Panc1 (cell line): ENCODE results near the gene ZCCHC17. TPM values are rescaled to one million over a fixed set of nuclear protein-coding genes. Genes with fewer than 3 reads are reported as not detected.

ENCODE experiments used
- ATAC-seq: fragments of 200-7000 bp; cut with Tn5 transposase; 2 replicates; pipeline ENCODE4 v1.9.1; 2020; ENCODE audit warnings: mild to moderate bottlenecking, moderate library complexity
- BruUV-seq: library from RNA; stranded (reverse); fragments of 400-500 nt; replicated peaks from 2 replicates; lab custom pipeline; 2021; lab: Mats Ljungman, UMichigan
- CTCF ChIA-PET: fragments of 300-600 bp; sonication (Branson Sonifier 250); formaldehyde crosslinking; loops from one replicate; lab custom pipeline; 2022; ENCODE audit warnings: antibody characterized with exemption; lab: Charles Lee
- POLR2A ChIA-PET: fragments of 300-600 bp; sonication (Branson Sonifier 250); formaldehyde crosslinking; loops from one replicate; lab custom pipeline; 2022; ENCODE audit warnings: antibody characterized with exemption; lab: Charles Lee
- DNase-seq: peaks from one replicate; pipeline ENCODE4 v3.0.0-alpha.2; 2010; ENCODE audit warnings: low read depth, low spot score
- H3K27ac ChIP-seq: 2 replicates; pipeline ENCODE4 v1.5.1; 2011; ENCODE audit warnings: mild to moderate bottlenecking, low read length, inconsistent platforms
- H3K27me3 ChIP-seq: fragments of 200-500 bp; sonication (Bioruptor generic); 2 replicates; pipeline ENCODE4 v1.6.0; 2014; ENCODE audit warnings: low read length, inconsistent platforms; ENCODE audit not compliant: control insufficient read depth, insufficient read depth
- H3K36me3 ChIP-seq: fragments of 200-500 bp; sonication (Bioruptor generic); 2 replicates; pipeline ENCODE4 v1.5.1; 2014; ENCODE audit warnings: inconsistent platforms, mild to moderate bottlenecking, low read length, moderate library complexity; ENCODE audit not compliant: control insufficient read depth, insufficient read depth
- H3K4me1 ChIP-seq: 2 replicates; pipeline ENCODE4 v1.5.1; 2011; ENCODE audit warnings: inconsistent platforms, mild to moderate bottlenecking, low read length, moderate library complexity; ENCODE audit not compliant: control insufficient read depth, insufficient read depth
- H3K4me3 ChIP-seq, 2 experiments: 2 replicates each; pipeline ENCODE4 v1.5.1; 2011 to 2012; ENCODE audit warnings: low read depth in 2 of 2, low read length in 2 of 2, mild to moderate bottlenecking in 2 of 2, inconsistent platforms in 1 of 2, moderate library complexity in 1 of 2
- H3K9me3 ChIP-seq: fragments of 200-500 bp; sonication (Bioruptor generic); 2 replicates; pipeline ENCODE4 v1.5.1; 2014; ENCODE audit warnings: low read depth, mild to moderate bottlenecking, inconsistent platforms, low read length, moderate library complexity; ENCODE audit not compliant: control insufficient read depth, insufficient read depth
- POLR2AphosphoS5 ChIP-seq: IDR thresholded peaks from 2 replicates; pipeline ENCODE4 v1.6.1; 2012; ENCODE audit warnings: mild to moderate bottlenecking, low read depth, low read length, moderate library complexity
- SIN3A ChIP-seq: IDR thresholded peaks from 2 replicates; pipeline ENCODE4 v1.6.1; 2012; ENCODE audit warnings: low read depth, mild to moderate bottlenecking, low read length, moderate library complexity, borderline replicate concordance; ENCODE audit not compliant: insufficient read depth
- TCF7L2 ChIP-seq: IDR thresholded peaks from 2 replicates; pipeline ENCODE4 v1.6.1; 2011; ENCODE audit warnings: mild to moderate bottlenecking, low read depth, low read length, inconsistent platforms
- in situ Hi-C: cut with HindIII; loops from 2 replicates; pipeline ENCODE4 v1.10.0; 2016; ENCODE audit warnings: low sequenced_read_pairs, low pct_unique_long_range_greater_than_20kb
- intact Hi-C: fragments of 100-400 bp; cut with micrococcal nuclease; formaldehyde crosslinking; loops from one replicate; pipeline ENCODE4 v1.10.0; 2022; ENCODE audit not compliant: unreplicated experiment
- total RNA-seq: library from RNA; stranded (reverse); gene quantifications from one replicate; pipeline ENCODE4 v1.2.1, GENCODE V29; 2021; ENCODE audit not compliant: unreplicated experiment
- TF ChIP-seq, protein P1 (sequence below), 2 experiments: IDR thresholded peaks; 2 replicates each; pipeline ENCODE4 v1.6.1; 2011 to 2012; ENCODE audit warnings: low read depth in 2 of 2, control low read depth in 1 of 2, low read length in 1 of 2, mild to moderate bottlenecking in 1 of 2, moderate library complexity in 1 of 2; ENCODE audit not compliant: insufficient read depth in 1 of 2
- TF ChIP-seq, protein P2 (sequence below): fragments of 450-650 bp; IDR thresholded peaks from 2 replicates; pipeline ENCODE4 v1.5.1; 2017; ENCODE audit warnings: mild to moderate bottlenecking

Gene ZCCHC17
- total RNA-seq, 1 experiment from 2014 or later: 30.6 TPM

- intact Hi-C loops (no loop called here), in situ Hi-C loops (no loop called here)
- no TSS peak for BruUV-seq
- H3K9me3 ChIP-seq: no peaks in the 10 kb centered on the region
- H3K36me3 ChIP-seq: no peaks in the 10 kb centered on the region
- H3K4me3 ChIP-seq: no peak within 1 kb of the TSS
- no peaks in the 10 kb centered on the region for H3K27me3 ChIP-seq
- no peak within 1 kb of the TSS for H3K27ac ChIP-seq
- DNase-seq: no peak
- TF ChIP-seq, protein P1, sequence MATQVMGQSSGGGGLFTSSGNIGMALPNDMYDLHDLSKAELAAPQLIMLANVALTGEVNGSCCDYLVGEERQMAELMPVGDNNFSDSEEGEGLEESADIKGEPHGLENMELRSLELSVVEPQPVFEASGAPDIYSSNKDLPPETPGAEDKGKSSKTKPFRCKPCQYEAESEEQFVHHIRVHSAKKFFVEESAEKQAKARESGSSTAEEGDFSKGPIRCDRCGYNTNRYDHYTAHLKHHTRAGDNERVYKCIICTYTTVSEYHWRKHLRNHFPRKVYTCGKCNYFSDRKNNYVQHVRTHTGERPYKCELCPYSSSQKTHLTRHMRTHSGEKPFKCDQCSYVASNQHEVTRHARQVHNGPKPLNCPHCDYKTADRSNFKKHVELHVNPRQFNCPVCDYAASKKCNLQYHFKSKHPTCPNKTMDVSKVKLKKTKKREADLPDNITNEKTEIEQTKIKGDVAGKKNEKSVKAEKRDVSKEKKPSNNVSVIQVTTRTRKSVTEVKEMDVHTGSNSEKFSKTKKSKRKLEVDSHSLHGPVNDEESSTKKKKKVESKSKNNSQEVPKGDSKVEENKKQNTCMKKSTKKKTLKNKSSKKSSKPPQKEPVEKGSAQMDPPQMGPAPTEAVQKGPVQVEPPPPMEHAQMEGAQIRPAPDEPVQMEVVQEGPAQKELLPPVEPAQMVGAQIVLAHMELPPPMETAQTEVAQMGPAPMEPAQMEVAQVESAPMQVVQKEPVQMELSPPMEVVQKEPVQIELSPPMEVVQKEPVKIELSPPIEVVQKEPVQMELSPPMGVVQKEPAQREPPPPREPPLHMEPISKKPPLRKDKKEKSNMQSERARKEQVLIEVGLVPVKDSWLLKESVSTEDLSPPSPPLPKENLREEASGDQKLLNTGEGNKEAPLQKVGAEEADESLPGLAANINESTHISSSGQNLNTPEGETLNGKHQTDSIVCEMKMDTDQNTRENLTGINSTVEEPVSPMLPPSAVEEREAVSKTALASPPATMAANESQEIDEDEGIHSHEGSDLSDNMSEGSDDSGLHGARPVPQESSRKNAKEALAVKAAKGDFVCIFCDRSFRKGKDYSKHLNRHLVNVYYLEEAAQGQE (IDR thresholded peaks at IDR 0.05; ENCODE audit: insufficient read depth in 1 of 2, low read depth in 2 of 2, low read length in 1 of 2): no peak
- TF ChIP-seq POLR2AphosphoS5 (no peak), SIN3A (no peak), TCF7L2 (no peak)
- TF ChIP-seq, protein P2, sequence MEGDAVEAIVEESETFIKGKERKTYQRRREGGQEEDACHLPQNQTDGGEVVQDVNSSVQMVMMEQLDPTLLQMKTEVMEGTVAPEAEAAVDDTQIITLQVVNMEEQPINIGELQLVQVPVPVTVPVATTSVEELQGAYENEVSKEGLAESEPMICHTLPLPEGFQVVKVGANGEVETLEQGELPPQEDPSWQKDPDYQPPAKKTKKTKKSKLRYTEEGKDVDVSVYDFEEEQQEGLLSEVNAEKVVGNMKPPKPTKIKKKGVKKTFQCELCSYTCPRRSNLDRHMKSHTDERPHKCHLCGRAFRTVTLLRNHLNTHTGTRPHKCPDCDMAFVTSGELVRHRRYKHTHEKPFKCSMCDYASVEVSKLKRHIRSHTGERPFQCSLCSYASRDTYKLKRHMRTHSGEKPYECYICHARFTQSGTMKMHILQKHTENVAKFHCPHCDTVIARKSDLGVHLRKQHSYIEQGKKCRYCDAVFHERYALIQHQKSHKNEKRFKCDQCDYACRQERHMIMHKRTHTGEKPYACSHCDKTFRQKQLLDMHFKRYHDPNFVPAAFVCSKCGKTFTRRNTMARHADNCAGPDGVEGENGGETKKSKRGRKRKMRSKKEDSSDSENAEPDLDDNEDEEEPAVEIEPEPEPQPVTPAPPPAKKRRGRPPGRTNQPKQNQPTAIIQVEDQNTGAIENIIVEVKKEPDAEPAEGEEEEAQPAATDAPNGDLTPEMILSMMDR: no peak
- ChIA-PET POLR2A (interaction anchor here (0.8 kb wide), 1 partner anchor 18 kb away, joined by 3 read pairs; no protein-coding TSS in a partner anchor), CTCF (interaction anchor here (0.6 to 0.9 kb wide), 3 partner anchors 20 to 178 kb away, joined by 3 to 11 read pairs (median 4); no protein-coding TSS in a partner anchor)
- no peaks in the 10 kb centered on the region for H3K4me1 ChIP-seq
- ATAC-seq: peak; percentile 62
Observed at GRCh38 chr1:31373056-31373896, 76.4 kb downstream of the ZCCHC17 start, which contains the start of gene FABP3. Gene FABP3, minus strand, starts transcription at chr1:31373076. Its CDS starts 62 bp downstream, at chr1:31373014.

GRCh38 chr1:31373897-31374486, 77.2 kb downstream of the ZCCHC17 start:
- DNase-seq: no peak
- ATAC-seq: 0 out of 2 replicates have a peak, but pooled peaks have one; percentile 11
- Histone ChIP-seq H3K4me1 (no peaks in the 10 kb centered on the region), H3K9me3 (no peaks in the 10 kb centered on the region), H3K4me3 (no peak overlapping the region), H3K27ac (no peak overlapping the region), H3K27me3 (no peaks in the 10 kb centered on the region), H3K36me3 (no peaks in the 10 kb centered on the region)
- POLR2A ChIA-PET: interaction anchor here (0.6 to 0.8 kb wide), 2 partner anchors 17 to 106 kb away, joined by 3 to 4 read pairs; no protein-coding TSS in a partner anchor
- intact Hi-C loops: no loop called here
- CTCF ChIA-PET: interaction anchor here (0.6 to 0.9 kb wide), 3 partner anchors 20 to 184 kb away, joined by 3 to 11 read pairs (median 4); no protein-coding TSS in a partner anchor
- TF ChIP-seq TCF7L2 (no peak), POLR2AphosphoS5 (no peak), SIN3A (no peak)
- TF ChIP-seq, protein P2: no peak
- TF ChIP-seq, protein P1 (IDR thresholded peaks at IDR 0.05; ENCODE audit: insufficient read depth in 1 of 2, low read depth in 2 of 2, low read length in 1 of 2): no peak
- in situ Hi-C loops: no loop called here
- no TSS peak for BruUV-seq
